ENCODE measurements around the gene RGL3.
A peak's percentile ranks its signal among the peaks of the same experiment; 100 is the strongest.
"Not testable (repeated sequence)": the region's sequence is repeated elsewhere in the genome, so short reads cannot be mapped to it uniquely, and the experiment has no call there.

Gene RGL3

GRCh38 chr19:11379269-11379845, 39.8 kb downstream of the RGL3 start:
- DNase-seq, result not testable (repeated sequence)

DNA sequence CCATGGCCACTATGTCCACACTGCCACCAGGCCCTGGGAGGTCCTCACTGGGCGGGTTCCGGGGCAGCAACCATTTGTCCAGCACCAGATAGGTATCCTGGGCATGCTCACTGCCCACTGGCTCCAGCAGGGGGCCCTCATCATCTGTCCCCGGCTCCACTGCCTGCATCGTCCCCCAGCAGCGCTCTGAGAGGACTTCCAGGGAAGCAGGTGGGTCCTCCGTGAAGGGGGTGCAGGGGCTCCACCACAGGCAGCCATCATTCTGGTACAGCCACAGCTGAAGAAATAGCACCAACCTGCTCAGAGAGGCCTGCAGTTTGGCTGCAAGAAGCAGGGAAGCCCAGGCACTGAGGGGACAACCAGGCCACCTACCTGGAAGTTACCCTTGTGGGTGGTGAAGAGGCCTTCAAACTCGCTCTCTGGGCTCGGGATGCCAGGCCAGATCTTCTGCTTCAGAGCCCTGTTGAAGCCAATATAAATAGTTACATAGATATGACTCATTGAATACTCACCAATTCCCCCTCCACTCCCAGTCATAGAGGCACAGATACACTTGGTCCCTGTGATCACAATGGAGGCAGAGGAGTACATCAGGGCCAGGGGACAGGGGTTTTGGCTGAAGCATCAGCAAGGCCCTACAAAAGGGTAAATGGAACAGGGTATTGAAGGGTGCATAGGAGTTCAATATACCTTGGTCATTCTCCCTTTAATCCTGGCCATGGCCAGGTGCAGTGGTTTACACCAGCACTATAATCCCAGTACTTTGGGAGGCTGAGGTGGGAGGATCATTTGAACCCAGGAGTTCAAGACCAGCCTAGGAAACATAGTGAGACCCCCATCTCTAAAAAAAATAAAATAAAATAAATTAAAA, 40.6 kb downstream of the RGL3 start:
- DNase-seq, result peak; percentile 36

- no peak for DNase-seq
These were observed 41.4 kb downstream of the RGL3 start for GRCh38 chr19:11377756-11378155.

- no peak for DNase-seq
These were observed 41.9 kb downstream of the RGL3 start for GRCh38 chr19:11377237-11377636.

DNA sequence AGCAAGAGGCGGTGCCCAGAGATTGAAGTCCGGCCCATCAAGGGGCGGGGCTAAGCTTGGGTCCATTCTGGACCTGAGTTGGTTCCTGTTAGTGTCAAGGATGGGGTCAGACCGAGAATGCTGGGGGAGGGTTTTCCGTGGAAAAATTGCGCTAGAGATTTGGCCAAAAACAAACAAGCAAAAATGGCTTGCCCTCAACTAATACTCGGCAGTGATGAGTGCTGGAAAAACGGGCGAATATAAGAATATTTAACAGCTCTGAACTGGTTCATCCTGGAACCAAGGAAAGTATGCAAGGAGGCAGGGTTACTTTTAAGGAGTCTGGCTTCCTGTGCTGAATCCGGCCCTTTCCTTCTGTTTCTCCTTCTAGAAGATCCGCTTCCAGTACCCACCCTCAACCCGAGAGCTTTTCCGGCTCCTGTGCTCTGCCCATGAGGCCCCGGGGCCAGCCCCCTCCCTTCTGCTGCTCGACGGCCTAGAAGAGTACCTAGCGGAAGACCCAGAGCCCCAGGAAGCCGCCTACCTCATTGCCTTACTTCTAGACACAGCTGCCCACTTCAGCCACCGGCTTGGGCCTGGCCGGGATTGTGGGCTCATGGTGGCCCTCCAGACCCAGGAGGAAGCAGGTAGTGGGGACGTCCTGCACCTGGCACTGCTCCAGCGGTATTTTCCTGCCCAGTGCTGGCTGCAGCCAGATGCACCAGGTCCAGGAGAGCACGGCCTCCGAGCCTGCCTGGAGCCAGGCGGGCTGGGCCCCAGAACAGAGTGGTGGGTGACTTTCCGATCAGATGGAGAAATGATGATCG, 43.8 kb downstream of the RGL3 start:
- peak; percentile 73 for DNase-seq

DNA sequence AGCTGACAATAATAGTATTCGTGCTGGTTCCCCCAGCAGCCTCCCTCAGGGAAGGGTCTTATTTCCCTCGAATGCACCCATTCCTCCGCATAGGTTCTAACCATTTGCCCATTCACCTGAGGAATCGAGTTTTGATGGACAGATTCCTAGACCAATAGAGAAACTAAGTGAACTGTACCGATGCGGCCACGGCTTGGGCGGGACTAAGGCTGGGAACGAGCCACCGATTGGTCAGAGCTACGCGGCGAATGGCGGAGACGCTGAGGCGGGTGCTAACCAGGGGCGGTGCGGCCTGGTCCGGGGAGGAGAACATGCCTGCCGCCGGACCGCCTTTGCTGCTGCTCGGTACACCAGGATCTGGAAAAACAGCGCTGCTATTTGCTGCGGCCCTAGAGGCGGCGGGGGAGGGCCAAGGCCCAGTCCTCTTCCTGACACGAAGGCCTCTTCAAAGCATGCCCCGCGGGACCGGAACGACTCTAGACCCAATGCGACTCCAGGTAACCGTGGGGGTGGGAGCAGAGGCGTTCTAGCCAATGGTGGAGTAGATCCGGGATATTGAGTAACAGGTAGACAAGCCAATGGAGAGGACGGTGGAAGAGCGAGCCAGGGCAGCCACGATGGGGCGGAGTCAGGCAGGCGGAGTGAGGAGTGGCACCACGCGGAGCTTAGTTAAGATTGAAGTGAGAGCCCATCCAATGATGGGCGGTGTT, 44.5 kb downstream of the RGL3 start, which contains the start of gene SWSAP1:
TSS of gene SWSAP1 (plus strand) at position 234 of the 710 bp plus-strand sequence. CDS start at position 249, 15 bp downstream.
- peak; percentile 98 for DNase-seq

GRCh38 chr19:11373885-11374432, 45.2 kb downstream of the RGL3 start:
- no peak for DNase-seq

DNA sequence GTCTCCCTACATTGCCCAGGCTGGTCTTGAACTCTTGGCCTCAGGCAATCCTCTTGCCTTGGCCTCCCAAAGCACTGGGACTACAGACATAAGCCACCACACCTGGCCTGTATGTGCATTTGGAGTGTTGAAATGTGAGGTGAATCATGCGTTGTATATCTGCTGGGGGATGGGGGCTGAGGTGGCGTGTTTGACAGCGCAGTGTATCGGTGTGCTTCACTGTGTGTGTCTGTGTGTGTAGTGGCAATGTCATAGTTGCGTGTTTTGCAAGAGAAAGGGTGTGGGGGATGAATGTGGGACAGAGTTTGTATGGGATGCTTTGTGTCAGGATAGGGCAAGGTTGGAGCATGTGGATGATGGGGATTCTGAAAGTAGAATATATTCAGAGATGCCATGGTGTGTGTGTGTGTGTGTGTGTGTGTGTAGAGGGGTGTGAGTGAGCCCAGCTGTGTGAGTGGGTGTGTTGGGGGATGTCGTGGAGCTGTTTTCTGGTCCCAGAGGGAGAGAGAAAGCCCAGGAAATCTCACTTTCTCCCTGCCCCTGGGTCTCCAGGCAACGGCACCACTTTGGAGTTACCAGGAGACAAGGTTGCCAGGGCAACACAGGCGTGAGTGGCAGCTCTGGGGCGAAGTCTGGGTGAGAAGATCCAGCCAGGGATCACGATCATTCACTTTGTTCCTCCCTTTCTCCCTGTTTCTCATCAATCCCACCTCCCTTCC, 45.8 kb downstream of the RGL3 start:
- DNase-seq, result peak; percentile 76

DNA sequence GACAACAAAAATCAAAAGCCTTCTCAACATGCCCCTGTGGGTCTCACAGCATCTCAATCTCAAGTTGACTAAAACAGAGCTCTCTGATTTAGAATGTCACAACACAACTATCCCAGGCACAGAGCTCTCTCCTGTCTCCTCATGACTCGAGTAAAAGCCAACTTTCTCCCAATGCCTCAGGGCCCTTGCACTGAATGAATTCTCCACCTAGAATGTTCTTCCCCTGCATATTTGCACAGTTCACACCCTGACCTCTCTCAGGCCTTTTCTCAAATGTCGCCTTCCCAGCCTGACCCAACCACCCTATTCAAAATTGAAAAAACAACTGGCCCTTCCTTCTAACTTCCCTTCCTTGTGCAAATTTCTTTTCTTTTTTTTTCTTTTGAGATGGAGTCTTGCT, 48.4 kb downstream of the RGL3 start:
- no peak for DNase-seq

GRCh38 chr19:11367528-11367927, 51.6 kb downstream of the RGL3 start:
- no peak for DNase-seq

GRCh38 chr19:11365557-11366117, 53.5 kb downstream of the RGL3 start:
- DNase-seq, result no peak

DNA sequence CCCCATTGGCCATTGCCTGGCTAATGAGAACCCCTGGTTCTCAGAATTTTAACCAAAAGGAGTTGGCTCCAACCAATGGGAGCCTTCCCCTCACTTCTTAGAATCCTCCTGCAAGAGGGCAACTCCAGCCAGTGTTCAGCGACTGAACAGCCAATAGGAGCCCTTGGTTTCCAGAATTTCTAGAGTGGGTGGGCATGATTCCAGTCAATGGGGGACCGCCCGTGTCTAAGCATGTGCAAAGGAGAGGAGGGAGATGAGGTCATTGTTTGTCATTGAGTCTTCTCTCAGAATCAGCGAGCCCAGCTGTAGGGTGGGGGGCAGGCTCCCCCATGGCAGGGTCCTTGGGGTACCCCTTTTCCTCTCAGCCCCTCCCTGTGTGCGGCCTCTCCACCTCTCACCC, 54.2 kb downstream of the RGL3 start:
- DNase-seq, result no peak

DNA sequence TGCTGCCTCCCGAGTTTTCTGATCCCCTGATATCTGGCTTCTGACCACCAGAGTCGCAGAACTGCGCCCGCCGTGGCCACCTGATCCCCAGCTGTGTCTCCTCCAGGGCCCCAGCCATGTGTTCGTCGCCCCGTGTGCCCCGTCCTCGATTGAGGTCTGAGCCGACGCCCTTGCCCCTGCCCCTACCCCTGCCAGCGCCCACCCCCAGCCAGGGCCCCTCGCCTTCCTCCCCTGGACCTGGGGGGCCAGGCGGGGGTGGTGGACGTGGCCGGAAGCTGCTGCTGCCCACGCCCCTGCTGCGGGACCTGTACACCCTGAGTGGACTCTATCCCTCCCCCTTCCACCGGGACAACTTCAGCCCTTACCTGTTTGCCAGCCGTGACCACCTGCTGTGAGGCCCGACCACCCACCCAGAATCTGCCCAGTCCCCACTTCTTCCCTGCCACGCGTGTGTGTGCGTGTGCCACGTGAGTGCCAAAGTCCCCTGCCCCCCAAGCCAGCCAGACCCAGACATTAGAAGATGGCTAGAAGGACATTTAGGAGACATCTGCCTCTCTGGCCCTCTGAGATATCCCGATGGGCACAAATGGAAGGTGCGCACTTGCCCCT, 54.7 kb downstream of the RGL3 start:
- DNase-seq, result no peak

GRCh38 chr19:11363881-11364280, 55.2 kb downstream of the RGL3 start:
- no peak for DNase-seq

- DNase-seq, result no peak
These were observed 57.1 kb downstream of the RGL3 start for GRCh38 chr19:11361771-11362731.

- no peak for DNase-seq
These were observed 57.9 kb downstream of the RGL3 start for GRCh38 chr19:11361037-11361770.

DNA sequence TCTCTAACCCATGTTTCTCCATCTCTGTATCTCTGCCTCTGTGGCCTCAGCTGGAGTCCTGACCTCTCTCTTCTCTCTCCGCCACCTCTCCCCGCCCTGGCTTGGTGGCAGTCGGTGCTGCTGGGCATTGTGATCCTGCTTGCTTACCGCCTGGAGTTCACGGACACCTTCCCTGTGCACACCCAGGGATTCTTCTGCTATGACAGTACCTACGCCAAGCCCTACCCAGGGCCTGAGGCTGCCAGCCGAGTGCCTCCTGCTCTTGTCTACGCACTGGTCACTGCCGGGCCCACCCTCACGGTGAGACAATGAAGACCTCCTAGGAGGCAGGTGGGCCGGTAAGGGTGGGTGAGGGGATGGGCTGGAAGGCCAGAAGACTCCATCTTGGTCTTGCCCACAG, 59.7 kb downstream of the RGL3 start:
- DNase-seq, result no peak

DNA sequence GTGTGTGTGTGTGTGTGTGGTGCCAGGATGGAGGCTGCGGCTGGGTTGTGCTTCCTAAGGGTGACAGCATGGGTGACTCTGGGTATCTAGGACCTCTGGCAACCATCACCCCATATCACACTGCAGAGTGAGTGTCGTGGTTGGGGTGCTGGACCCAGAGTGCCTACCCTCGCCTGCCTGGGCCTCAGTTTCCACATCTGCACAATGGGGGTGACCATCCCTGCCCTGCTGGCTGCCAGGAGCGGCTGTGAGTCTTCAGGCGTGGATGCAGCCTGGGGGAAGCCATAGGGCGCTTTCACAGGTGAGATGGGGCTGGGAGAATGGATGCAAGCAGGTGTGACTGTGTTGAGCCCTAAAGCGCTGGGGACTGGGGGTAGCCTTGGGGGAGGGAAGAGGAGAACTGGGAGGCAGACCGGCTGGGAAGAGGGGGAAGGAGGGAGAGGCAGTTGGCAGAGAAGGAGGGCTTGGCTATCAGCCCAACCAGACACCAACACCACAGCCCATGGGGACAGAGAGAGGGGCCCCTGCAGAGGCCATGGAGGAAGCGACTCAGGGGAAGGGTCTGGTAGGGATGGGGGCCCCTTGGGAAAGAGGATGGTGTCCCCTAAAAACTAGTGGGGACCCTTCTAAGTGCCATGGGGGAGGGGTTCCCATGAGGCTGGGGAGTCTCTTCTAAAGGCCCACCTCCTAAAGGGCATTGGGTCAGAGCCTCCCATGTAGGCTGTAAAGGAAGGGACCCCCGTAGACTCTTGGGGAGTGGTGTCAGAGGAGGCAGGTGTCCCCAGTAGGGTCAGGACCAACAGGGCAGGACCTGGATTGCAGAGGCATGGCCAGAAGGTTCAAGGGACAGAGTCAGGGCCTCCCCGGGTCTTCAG, 62.2 kb downstream of the RGL3 start:
- DNase-seq, result no peak
